AG04449 (cell line): ENCODE measurements around the gene PTPRK.

Experiments used
- CTCF ChIA-PET: fragments of 350-600 bp; formaldehyde crosslinking; extraction: SDS; loops from one replicate; lab custom pipeline; 2021; ENCODE audit warnings: antibody characterized with exemption; lab: Yijun Ruan, JAX
- POLR2A ChIA-PET: fragments of 400-600, 350-600 bp; formaldehyde crosslinking; extraction: SDS; loops from one replicate; lab custom pipeline; 2020; ENCODE audit warnings: antibody characterized with exemption, inconsistent platforms; lab: Yijun Ruan, JAX
- DNase-seq: peaks from one replicate; pipeline ENCODE4 v3.0.0-alpha.2; 2010; ENCODE audit warnings: low read depth, low spot score
- H3K4me3 ChIP-seq: 2 replicates; pipeline ENCODE4 v1.5.1; 2011; ENCODE audit warnings: low read depth, mild to moderate bottlenecking, control low read depth, low read length
- CTCF ChIP-seq: IDR thresholded peaks from one replicate; pipeline ENCODE4 v1.5.1; 2011; ENCODE audit warnings: mild to moderate bottlenecking, moderate library complexity, low read length, control low read depth, inconsistent platforms; ENCODE audit not compliant: insufficient read depth; ENCODE audit errors: missing control alignments

PTPRK gene

GRCh38 chr6:128365520-128366160 lies 154.8 kb downstream of the PTPRK start:
- CTCF ChIA-PET = no interaction called here

GRCh38 chr6:128364766-128365519 lies 155.5 kb downstream of the PTPRK start:
- no peak for TF ChIP-seq CTCF
- H3K4me3 ChIP-seq = no peak overlapping the region
- no peak for DNase-seq
- POLR2A ChIA-PET = no interaction called here
- CTCF ChIA-PET = no interaction called here

More at GRCh38 chr6:128365520-128366160, 154.8 kb downstream of the PTPRK start:
- H3K4me3 ChIP-seq = no peak overlapping the region
- POLR2A ChIA-PET = no interaction called here
- no peak for DNase-seq
- TF ChIP-seq CTCF = no peak

GRCh38 chr6:128363020-128363813 lies 157.2 kb downstream of the PTPRK start:
- POLR2A ChIA-PET = no interaction called here
- no peak overlapping the region for H3K4me3 ChIP-seq
- no peak for DNase-seq
- no peak for TF ChIP-seq CTCF
- CTCF ChIA-PET = no interaction called here

- no peak for TF ChIP-seq CTCF
- CTCF ChIA-PET = interaction anchor here (1.3 kb wide), 1 partner anchor 370 kb away, joined by 3 read pairs; no protein-coding TSS in a partner anchor
- no peak overlapping the region for H3K4me3 ChIP-seq
- no peak for DNase-seq
- POLR2A ChIA-PET = no interaction called here
Observed at GRCh38 chr6:128361378-128361777, 159.0 kb downstream of the PTPRK start.

- no peak overlapping the region for H3K4me3 ChIP-seq
- no peak for DNase-seq
- POLR2A ChIA-PET = no interaction called here
- no peak for TF ChIP-seq CTCF
- CTCF ChIA-PET = no interaction called here
Observed at GRCh38 chr6:128358244-128358776, 162.1 kb downstream of the PTPRK start.
